ENCODE measurements around the gene CEP128.

CEP128 gene

GRCh38 chr14:80679273-80679672 is 262.3 kb downstream of the CEP128 start:
- TF ChIP-seq POLR2A (IDR thresholded peaks at IDR 0.05; ENCODE audit: low read length), result no peak
- no peak for TF ChIP-seq GATA1 (IDR thresholded peaks at IDR 0.05; ENCODE audit: low read depth, low read length)
- peak in 1 of 2 experiments; percentile 1 for DNase-seq

GRCh38 chr14:80678436-80678835 is 263.1 kb downstream of the CEP128 start:
- DNase-seq, result no peak
- TF ChIP-seq GATA1 (IDR thresholded peaks at IDR 0.05; ENCODE audit: low read depth, low read length), result no peak
- TF ChIP-seq POLR2A (IDR thresholded peaks at IDR 0.05; ENCODE audit: low read length), result no peak

DNA sequence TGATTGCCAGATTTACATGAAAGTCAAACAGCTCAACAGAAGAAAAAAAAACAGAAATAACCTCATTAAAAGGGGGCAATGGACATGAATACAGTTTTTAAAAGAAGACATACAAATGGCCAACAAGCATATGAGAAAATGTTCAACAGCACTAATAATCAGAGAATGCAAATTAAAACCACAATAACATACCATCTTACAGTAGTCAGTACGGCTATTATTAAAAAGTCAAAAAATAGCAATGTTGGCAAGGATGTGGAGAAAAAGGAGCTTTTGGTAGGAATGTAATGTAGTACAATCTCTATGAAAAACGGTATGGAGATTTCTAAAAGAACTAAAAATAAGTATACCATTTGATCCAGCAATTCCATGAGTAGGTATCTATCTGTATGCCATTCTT is 272.1 kb downstream of the CEP128 start:
- DNase-seq, result no peak

DNA sequence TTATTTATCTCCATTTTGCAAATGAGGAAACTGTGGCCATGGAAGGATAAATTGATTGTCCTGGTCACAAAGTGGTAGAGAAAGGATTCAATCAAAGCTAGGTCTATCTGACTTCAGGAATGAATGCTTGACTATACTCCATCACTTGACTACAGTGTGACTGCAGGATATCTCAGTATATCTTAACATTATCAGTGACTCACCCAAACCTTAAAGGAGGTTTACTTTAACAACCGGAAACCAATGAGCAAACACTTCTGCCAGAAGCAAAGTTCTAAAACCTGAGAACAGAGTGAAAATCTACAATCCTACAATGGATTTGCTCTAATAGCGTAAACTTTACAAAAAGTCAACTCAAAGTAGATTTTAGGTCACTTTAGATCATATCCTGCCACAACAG is 277.0 kb downstream of the CEP128 start:
- TF ChIP-seq GATA1 (IDR thresholded peaks at IDR 0.05; ENCODE audit: low read depth, low read length) (no peak), POLR2A (IDR thresholded peaks at IDR 0.05; ENCODE audit: low read length) (no peak)

More for the DNA sequence above, 272.1 kb downstream of the CEP128 start:
- no peak for TF ChIP-seq POLR2A (IDR thresholded peaks at IDR 0.05; ENCODE audit: low read length)
- TF ChIP-seq GATA1 (IDR thresholded peaks at IDR 0.05; ENCODE audit: low read depth, low read length), result no peak

DNA sequence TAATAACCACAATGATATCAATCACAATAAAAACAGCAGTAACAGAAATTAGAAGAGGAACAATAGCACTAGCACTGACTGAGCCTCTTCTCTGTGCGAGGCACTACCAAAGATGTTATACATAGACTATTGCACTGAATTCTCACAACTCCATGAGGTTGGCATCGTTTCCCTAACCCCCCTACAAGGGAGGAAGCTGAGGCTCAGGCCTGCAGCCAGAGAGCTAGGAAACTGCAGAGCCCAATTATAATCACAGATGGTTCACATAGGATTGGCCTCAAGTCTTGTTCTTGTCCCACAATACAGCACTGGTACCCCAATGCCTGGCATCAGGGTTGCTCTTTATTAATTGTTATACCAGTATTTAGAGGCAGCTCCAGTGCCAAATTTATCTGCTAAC is 278.0 kb downstream of the CEP128 start:
- DNase-seq, result no peak
- no peak for TF ChIP-seq POLR2A (IDR thresholded peaks at IDR 0.05; ENCODE audit: low read length)
- no peak for TF ChIP-seq GATA1 (IDR thresholded peaks at IDR 0.05; ENCODE audit: low read depth, low read length)

More for the DNA sequence above, 277.0 kb downstream of the CEP128 start:
- DNase-seq, result no peak

- no peak for DNase-seq
- TF ChIP-seq POLR2A (IDR thresholded peaks at IDR 0.05; ENCODE audit: low read length), result no peak
These were observed 281.8 kb downstream of the CEP128 start for GRCh38 chr14:80659783-80660182.

GRCh38 chr14:80658733-80659132 is 282.8 kb downstream of the CEP128 start:
- no peak for DNase-seq
- TF ChIP-seq POLR2A (IDR thresholded peaks at IDR 0.05; ENCODE audit: low read length), result no peak
- TF ChIP-seq GATA1 (IDR thresholded peaks at IDR 0.05; ENCODE audit: low read depth, low read length), result no peak

- DNase-seq, result no peak
- no peak for TF ChIP-seq GATA1 (IDR thresholded peaks at IDR 0.05; ENCODE audit: low read depth, low read length)
- TF ChIP-seq POLR2A (IDR thresholded peaks at IDR 0.05; ENCODE audit: low read length), result no peak
These were observed 283.4 kb downstream of the CEP128 start for GRCh38 chr14:80658155-80658554.

DNA sequence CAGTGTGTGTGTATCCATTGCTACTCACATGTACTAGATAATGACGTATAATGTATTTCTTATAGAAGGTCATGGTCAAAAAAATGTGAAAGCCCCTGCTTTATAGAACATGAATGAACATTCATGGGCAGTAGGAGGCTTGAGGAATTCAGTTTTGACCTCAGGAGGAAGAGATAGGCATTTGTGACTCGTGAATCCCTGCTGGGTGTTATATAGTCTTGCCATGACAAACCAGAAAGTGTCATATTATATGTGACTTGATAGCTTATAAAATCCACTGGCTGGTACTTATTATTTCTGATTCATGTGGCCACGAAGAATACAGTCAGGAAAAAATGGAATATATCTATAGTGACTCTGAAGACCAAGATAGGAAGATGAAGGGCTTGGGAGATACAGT is 287.6 kb downstream of the CEP128 start:
- no peak for DNase-seq
- no peak for TF ChIP-seq POLR2A (IDR thresholded peaks at IDR 0.05; ENCODE audit: low read length)
- TF ChIP-seq GATA1 (IDR thresholded peaks at IDR 0.05; ENCODE audit: low read depth, low read length), result no peak

- TF ChIP-seq POLR2A (IDR thresholded peaks at IDR 0.05; ENCODE audit: low read length) (no peak), GATA1 (IDR thresholded peaks at IDR 0.05; ENCODE audit: low read depth, low read length) (no peak)
These were observed 295.7 kb downstream of the CEP128 start for GRCh38 chr14:80645667-80646413.

GRCh38 chr14:80644826-80645225 is 296.7 kb downstream of the CEP128 start:
- TF ChIP-seq POLR2A (IDR thresholded peaks at IDR 0.05; ENCODE audit: low read length) (no peak), GATA1 (IDR thresholded peaks at IDR 0.05; ENCODE audit: low read depth, low read length) (no peak)
- DNase-seq, result no peak

More at GRCh38 chr14:80645667-80646413, 295.7 kb downstream of the CEP128 start:
- DNase-seq, result no peak

DNA sequence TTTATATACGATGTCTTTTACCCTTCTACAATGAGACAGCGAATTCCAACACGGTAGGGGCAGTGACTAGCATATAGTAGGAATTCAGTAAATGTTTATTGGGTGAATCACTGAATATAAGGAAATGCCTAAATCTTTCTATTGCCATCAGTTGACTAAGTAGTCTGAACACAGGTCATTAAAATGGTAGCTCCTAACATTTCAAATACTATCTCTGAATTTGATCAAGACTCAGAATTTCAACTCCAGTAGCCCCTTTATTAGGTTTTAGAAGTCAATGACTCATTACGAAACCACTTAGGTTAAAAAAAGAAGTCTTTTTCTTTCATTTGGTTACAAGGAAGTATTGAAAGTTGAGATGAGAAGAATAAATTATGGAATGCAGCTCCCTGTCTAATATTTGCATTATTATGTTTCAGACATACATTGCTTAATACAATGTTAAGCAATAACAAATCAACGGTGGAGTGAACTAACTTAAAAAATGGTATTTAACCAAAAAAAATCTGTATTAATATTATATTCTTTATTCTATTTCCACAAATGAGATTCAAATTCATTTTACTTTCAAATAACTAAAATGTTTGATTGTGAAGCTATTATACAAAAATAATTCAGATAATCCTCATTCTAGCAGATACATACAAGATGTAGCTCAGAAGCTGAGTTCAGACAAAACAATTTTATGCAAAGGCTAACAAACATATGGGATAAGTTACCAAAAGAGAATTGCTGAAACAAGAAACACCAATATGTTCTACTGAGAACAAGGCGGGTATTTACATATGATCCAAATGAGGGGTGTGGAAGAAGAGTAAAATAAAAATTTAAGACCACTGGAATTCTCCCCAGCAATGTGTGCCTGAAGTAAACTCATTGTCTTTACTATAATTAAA is 302.7 kb downstream of the CEP128 start:
- no peak for TF ChIP-seq POLR2A (IDR thresholded peaks at IDR 0.05; ENCODE audit: low read length)
- TF ChIP-seq GATA1 (IDR thresholded peaks at IDR 0.05; ENCODE audit: low read depth, low read length), result no peak
- DNase-seq, result no peak

DNA sequence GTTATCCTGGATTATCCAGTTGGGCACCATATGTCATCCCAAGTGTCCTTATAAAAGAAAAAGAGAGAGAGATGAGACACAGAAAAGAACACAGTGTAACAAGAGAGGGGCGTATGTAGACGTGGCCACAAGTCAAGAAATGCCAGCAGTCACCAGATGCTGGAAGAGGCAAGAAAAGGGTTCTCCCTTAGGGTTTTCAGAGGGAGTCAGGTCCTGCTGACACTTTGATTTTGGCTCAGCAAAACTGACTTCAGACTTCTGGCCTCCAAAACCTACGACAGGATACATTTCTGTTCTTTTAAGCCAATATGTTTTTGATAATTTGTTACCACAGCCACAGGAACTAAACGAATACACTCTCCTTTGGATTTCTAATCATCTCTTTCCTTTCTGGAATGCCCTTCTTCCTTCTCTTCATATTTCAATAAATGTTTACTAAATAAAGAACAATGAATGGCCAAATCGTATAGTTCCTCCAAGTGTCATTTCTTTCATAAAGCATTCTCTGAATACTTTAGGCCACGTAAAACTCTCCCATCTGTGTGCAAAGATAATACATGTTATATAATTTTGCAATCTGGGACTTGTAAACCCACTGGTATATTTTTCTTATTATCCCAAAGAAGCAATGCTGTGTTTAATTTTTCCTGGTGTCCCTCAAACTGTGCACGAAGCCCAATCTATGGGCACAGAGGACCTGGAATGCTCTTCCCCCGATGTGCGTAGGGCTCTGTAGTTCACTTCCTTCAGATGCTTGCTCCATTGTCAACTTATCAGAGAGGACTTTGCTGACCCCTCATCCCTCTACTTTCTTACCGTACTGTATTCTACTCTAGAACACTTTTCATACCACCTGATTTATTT is 303.6 kb downstream of the CEP128 start:
- no peak for DNase-seq
- TF ChIP-seq GATA1 (IDR thresholded peaks at IDR 0.05; ENCODE audit: low read depth, low read length), result no peak
- no peak for TF ChIP-seq POLR2A (IDR thresholded peaks at IDR 0.05; ENCODE audit: low read length)

DNA sequence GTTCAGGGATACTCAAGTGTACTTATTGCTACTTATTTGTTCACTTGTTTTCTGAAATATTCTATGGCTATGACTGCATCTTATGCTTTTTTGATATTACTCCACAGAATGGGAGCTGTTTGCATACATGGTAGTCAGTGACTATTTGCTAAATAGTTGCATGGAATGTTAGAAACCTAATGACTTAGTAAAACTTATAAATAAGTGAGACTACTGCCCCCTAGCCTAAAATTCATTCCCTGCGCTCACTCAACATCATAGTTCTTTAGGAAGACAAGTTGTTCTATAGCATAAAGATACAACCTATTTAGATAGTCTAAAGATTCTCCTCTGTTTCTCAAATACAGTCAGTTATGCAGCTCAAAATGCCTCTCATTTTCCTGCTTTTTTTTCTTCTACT is 305.5 kb downstream of the CEP128 start:
- DNase-seq, result peak in 1 of 2 experiments; percentile 15

More for the DNA sequence above, 305.5 kb downstream of the CEP128 start:
- TF ChIP-seq GATA1 (IDR thresholded peaks at IDR 0.05; ENCODE audit: low read depth, low read length) (no peak), POLR2A (IDR thresholded peaks at IDR 0.05; ENCODE audit: low read length) (no peak)

All from erythroblast (primary cell).